Stimulated activated naive CD8-positive, alpha-beta T cell treated with anti-CD3 and anti-CD28 coated beads, Interleukin-15, amount 100 ng/mL, for 72 hours (primary cell): ENCODE data around the gene RGS11.
"Not testable (repeated sequence)": the region's sequence is repeated elsewhere in the genome, so short reads cannot be mapped to it uniquely, and the experiment has no call there.

ENCODE experiments used
- ATAC-seq: fragments of 150-1000 bp; cut with Tn5 transposase; 2 replicates; pipeline ENCODE4 v1.10.0; 2021; ENCODE audit warnings: mild to moderate bottlenecking, moderate library complexity
- DNase-seq, 2 donors: peaks; one replicate each; pipeline ENCODE4 v3.0.0; 2021 to 2022
- H3K27ac Mint-ChIP-seq, 2 donors: one replicate each; pipeline ENCODE4 v1.8.0; 2022; ENCODE audit warnings: mild to moderate bottlenecking in 2 of 2, mixed read lengths in 2 of 2, moderate library complexity in 2 of 2
- H3K27me3 Mint-ChIP-seq: one replicate; pipeline ENCODE4 v1.8.0; 2022; ENCODE audit warnings: mixed read lengths
- H3K4me1 Mint-ChIP-seq: one replicate; pipeline ENCODE4 v1.8.0; 2022; ENCODE audit warnings: mild to moderate bottlenecking, mixed read lengths
- H3K4me3 Mint-ChIP-seq, 2 donors: one replicate each; pipeline ENCODE4 v1.8.0; 2022; ENCODE audit warnings: mild to moderate bottlenecking in 2 of 2, mixed read lengths in 2 of 2, moderate library complexity in 1 of 2
- H3K9me3 Mint-ChIP-seq, 2 donors: one replicate each; pipeline ENCODE4 v1.8.0; 2022; ENCODE audit warnings: mixed read lengths in 2 of 2

RGS11 gene

DNA sequence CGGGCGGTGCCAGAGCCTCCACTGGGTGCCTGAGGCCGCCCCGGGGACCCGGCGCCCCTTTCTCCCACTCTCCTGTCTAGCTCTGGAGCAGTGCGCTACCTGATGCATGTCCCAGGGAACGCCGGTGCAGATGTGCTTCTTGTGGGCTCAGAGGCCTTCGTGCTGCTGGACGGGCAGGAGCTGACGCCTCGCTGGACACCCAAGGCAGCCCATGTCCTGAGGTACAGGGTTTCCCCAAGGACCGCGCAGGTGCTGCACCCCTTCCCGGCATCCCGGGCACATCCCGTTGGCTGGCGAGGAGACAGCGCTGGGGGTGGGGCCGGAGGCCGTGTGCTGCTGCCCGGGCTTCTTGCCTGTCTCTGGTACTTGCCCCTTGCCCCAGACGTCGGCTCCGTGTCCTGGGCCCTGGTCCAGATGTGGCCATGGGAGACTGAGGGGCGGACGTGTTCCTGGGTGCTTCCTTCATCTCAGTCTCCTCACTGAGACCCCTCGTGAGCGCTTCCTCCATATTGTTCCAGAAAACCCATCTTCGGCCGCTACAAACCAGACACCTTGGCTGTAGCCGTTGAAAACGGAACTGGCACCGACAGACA, 12.5 kb downstream of the RGS11 start:
- Mint-ChIP-seq H3K27me3 (no peaks in the 10 kb centered on the region), H3K9me3 (peaks cover 0 to 5% of the 10 kb centered on the region in 2 donors), H3K27ac (no peak overlapping the region), H3K4me1 (no peaks in the 10 kb centered on the region), H3K4me3 (no peak overlapping the region)
- DNase-seq (no peak), ATAC-seq (no peak)

DNA sequence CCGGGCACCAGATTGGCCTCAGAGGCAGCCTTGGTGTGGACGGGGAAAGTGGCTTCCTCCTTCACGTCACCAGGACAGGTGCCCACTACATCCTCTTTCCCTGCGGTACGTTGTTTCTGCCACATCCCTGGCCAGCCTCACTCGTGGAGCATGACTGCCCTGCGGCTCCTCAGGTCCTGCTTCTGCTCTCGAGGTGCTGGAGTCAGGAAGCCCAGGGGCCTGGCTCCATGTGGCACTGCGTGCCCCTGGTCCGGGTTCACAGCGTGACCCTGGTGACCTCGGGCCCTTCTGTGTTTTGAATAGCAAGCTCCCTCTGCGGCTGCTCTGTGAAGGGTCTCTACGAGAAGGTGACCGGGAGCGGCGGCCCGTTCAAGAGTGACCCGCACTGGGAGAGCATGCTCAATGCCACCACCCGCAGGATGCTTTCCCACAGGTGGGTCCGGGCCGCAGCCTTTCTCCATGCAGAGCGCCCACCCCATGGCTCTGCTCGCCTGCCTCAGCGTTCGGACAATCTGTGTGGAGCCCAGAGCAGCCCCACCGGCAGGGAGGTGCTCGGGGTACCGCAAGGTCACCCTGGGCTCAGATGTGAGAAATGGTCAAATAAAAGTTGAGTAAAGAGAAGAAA, 13.5 kb downstream of the RGS11 start:
- H3K4me1 Mint-ChIP-seq, result no peaks in the 10 kb centered on the region
- H3K4me3 Mint-ChIP-seq, result no peak overlapping the region
- no peak overlapping the region for H3K27ac Mint-ChIP-seq
- no peaks in the 10 kb centered on the region for H3K27me3 Mint-ChIP-seq
- DNase-seq (no peak), ATAC-seq (no peak)
- no peaks in the 10 kb centered on the region for H3K9me3 Mint-ChIP-seq

- no peak overlapping the region for H3K27ac Mint-ChIP-seq
- ATAC-seq, result no peak
- no peak overlapping the region for H3K4me3 Mint-ChIP-seq
- no peaks in the 10 kb centered on the region for H3K27me3 Mint-ChIP-seq
- no peak for DNase-seq
- H3K4me1 Mint-ChIP-seq, result no peaks in the 10 kb centered on the region
- no peaks in the 10 kb centered on the region for H3K9me3 Mint-ChIP-seq
These were observed 14.6 kb downstream of the RGS11 start for GRCh38 chr16:261031-261691.

DNA sequence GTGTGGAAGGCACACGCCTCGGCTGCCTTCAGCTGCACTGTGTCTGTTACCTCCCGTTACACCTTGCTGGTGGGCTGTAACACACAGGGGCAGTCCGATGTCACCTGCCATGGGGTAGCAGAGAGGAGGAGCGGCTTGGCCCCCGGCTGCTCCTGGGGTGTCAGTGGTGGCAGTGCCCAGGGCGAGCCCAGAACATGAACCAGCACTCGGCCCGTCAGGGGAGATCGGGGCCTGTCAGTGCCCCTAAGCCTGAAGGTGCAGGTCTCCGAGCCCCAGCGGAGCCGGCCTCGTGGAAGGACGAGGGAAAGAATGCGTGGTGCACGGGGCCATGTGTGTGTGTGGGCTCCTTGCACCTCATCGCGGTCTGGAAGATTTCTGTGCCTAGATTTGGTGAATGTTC, 15.4 kb downstream of the RGS11 start:
- H3K9me3 Mint-ChIP-seq, result no peaks in the 10 kb centered on the region
- DNase-seq (no peak), ATAC-seq (no peak)
- no peaks in the 10 kb centered on the region for H3K27me3 Mint-ChIP-seq
- no peak overlapping the region for H3K4me3 Mint-ChIP-seq
- peaks cover 5% of the 10 kb centered on the region for H3K4me1 Mint-ChIP-seq
- H3K27ac Mint-ChIP-seq, result no peak overlapping the region

- Mint-ChIP-seq H3K4me3 (no peak overlapping the region), H3K4me1 (peaks cover 5% of the 10 kb centered on the region), H3K27ac (no peak overlapping the region), H3K27me3 (no peaks in the 10 kb centered on the region), H3K9me3 (no peaks in the 10 kb centered on the region)
- ATAC-seq, result no peak
- no peak for DNase-seq
These were observed 15.9 kb downstream of the RGS11 start for GRCh38 chr16:259814-260253.

DNA sequence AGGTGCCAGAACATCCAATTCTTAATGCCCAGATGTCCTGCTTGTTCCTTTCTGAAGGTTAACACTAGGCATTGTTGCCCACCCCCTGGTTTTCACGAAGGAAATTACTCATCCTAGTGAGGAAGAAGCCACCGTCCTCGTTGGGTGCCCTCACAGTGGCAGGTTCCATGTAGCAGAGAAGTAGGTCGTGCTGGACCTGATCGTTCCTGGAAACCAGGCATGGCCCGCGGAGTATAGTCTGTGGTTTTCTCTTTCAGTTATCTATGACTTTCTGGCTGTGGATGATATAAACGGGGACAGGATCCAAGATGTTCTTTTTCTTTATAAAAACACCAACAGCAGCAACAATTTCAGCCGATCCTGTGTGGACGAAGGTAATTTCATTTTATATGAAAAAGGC, 16.5 kb downstream of the RGS11 start:
- DNase-seq, result no peak
- Mint-ChIP-seq H3K27ac (peak overlapping the region; percentile 59 to 72), H3K9me3 (no peaks in the 10 kb centered on the region), H3K4me1 (peaks cover 10% of the 10 kb centered on the region), H3K27me3 (no peaks in the 10 kb centered on the region), H3K4me3 (no peak overlapping the region)
- ATAC-seq, result no peak

GRCh38 chr16:258091-258490, 17.7 kb downstream of the RGS11 start:
- DNase-seq, ATAC-seq, H3K27ac Mint-ChIP-seq, H3K4me3 Mint-ChIP-seq, H3K27me3 Mint-ChIP-seq, H3K9me3 Mint-ChIP-seq: not testable (repeated sequence)
- H3K4me1 Mint-ChIP-seq, result peaks cover 21% of the 10 kb centered on the region

DNA sequence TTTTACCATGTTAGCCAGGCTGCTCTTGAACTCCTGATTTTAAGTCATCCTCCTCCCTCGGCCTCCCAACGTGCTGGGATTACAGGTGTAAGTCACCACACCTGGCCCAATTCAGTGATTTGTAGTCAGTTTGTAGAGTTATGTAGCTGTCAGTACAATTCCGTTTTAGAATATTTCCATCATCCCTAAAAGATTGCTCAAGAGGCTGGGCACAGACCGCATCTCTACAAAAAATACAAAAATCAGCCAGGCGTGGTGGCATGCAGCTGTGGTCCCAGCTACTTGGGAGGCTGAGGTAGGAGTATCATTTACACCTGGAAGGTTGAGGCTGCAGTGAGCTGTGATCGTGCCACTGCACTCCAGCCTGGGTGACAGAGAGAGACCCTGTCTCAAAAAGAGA, 20.6 kb downstream of the RGS11 start:
- DNase-seq, result no peak
- ATAC-seq, result no peak
- no peaks in the 10 kb centered on the region for H3K27me3 Mint-ChIP-seq
- no peak overlapping the region for H3K4me3 Mint-ChIP-seq
- peaks cover 40% of the 10 kb centered on the region for H3K4me1 Mint-ChIP-seq
- no peak overlapping the region for H3K27ac Mint-ChIP-seq
- no peaks in the 10 kb centered on the region for H3K9me3 Mint-ChIP-seq

DNA sequence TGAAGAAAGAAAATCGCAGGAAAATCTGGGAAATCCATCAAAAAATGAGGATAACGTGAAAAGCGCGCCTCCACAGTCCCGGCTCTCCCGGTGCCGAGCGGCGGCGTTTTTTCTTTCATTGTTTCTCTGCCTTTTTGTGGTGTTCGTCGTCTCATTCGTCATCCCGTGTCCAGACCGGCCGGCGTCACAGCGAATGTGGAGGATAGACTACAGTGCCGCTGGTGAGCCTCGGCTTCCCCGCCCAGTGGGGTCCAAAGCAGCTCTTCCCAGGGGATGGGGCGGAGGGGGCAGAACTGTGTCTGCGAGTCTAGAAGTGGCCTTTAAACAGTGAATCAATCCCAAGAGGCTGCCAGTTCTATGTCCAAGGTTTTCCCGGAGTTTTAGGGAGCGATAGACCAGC, 21.3 kb downstream of the RGS11 start:
- ATAC-seq, result no peak
- no peaks in the 10 kb centered on the region for H3K27me3 Mint-ChIP-seq
- H3K4me1 Mint-ChIP-seq, result peaks cover 40% of the 10 kb centered on the region
- no peak for DNase-seq
- H3K4me3 Mint-ChIP-seq, result no peak overlapping the region
- no peak overlapping the region for H3K27ac Mint-ChIP-seq
- no peaks in the 10 kb centered on the region for H3K9me3 Mint-ChIP-seq

GRCh38 chr16:253833-254232, 21.9 kb downstream of the RGS11 start:
- Mint-ChIP-seq H3K4me3 (peak overlapping the region; percentile 42 to 63), H3K9me3 (no peaks in the 10 kb centered on the region), H3K27me3 (no peaks in the 10 kb centered on the region), H3K4me1 (peaks cover 40% of the 10 kb centered on the region), H3K27ac (no peak overlapping the region)
- no peak for ATAC-seq
- no peak for DNase-seq

GRCh38 chr16:252366-253337, 23.1 kb downstream of the RGS11 start:
- DNase-seq (peak; percentile 22 to 54), ATAC-seq (peak; percentile 92)

DNA sequence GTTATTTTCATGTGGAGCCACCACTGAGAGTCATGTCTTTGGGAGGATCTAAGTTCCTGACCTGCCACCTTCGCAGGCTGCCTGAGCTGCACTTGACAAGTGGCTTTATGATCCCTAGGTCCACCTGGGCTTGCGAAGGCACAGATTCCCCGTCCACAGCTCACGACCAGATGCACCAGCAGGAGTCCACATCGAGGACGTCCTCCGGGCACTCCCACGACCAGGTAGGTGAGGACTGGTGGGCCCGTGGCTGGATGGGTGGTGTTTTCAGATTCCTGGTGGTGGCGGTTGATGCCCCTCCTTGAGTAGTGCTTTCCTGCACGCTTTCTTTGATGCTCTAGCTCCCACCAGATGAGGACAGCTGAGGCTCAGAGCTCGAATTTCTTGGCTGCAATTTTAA, 26.3 kb downstream of the RGS11 start:
- no peaks in the 10 kb centered on the region for H3K9me3 Mint-ChIP-seq
- H3K4me3 Mint-ChIP-seq, result no peak overlapping the region
- peaks cover 33% of the 10 kb centered on the region for H3K4me1 Mint-ChIP-seq
- DNase-seq (no peak), ATAC-seq (no peak)
- H3K27ac Mint-ChIP-seq, result no peak overlapping the region
- H3K27me3 Mint-ChIP-seq, result no peaks in the 10 kb centered on the region

More at GRCh38 chr16:252366-253337, 23.1 kb downstream of the RGS11 start:
- no peaks in the 10 kb centered on the region for H3K27me3 Mint-ChIP-seq
- peak overlapping the region; percentile 79 to 84 for H3K4me3 Mint-ChIP-seq
- H3K9me3 Mint-ChIP-seq, result no peaks in the 10 kb centered on the region
- peak overlapping the region; percentile 59 to 68 for H3K27ac Mint-ChIP-seq
- H3K4me1 Mint-ChIP-seq, result peaks cover 40% of the 10 kb centered on the region

- peaks cover 21% of the 10 kb centered on the region for H3K4me1 Mint-ChIP-seq
- ATAC-seq, result no peak
- DNase-seq, result no peak
- H3K27ac Mint-ChIP-seq, result no peak overlapping the region
- H3K4me3 Mint-ChIP-seq, result no peak overlapping the region
- H3K9me3 Mint-ChIP-seq, result no peaks in the 10 kb centered on the region
- no peaks in the 10 kb centered on the region for H3K27me3 Mint-ChIP-seq
These were observed 28.7 kb downstream of the RGS11 start for GRCh38 chr16:247027-247426.

- ATAC-seq, result no peak
- no peak for DNase-seq
- H3K4me1 Mint-ChIP-seq, result peaks cover 28% of the 10 kb centered on the region
- no peak overlapping the region for H3K27ac Mint-ChIP-seq
- H3K27me3 Mint-ChIP-seq, result no peaks in the 10 kb centered on the region
- H3K4me3 Mint-ChIP-seq, result no peak overlapping the region
- no peaks in the 10 kb centered on the region for H3K9me3 Mint-ChIP-seq
These were observed 30.6 kb downstream of the RGS11 start for GRCh38 chr16:245105-245504.

DNA sequence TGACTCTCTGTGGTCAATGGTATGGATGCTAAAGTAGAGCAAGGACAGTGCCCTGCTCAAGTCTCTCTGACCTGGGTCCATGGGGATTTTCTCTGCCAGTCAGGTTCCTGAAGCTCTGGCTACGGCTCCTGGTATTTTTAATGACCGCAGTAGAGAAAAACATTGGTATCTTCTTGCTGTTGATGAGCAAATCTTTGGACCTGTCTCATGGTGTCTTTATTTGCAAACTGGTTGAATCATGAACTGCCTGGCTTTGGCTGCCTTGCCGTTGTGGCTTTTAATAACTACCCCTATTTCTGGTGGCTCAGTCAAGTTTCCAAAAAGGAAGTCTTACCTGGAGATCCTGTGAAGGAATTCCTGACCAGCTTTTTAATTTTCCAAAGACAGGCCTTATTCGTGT, 32.4 kb downstream of the RGS11 start:
- H3K27ac Mint-ChIP-seq, result no peak overlapping the region
- H3K27me3 Mint-ChIP-seq, result no peaks in the 10 kb centered on the region
- no peak for DNase-seq
- no peak overlapping the region for H3K4me3 Mint-ChIP-seq
- ATAC-seq, result no peak
- no peaks in the 10 kb centered on the region for H3K9me3 Mint-ChIP-seq
- peaks cover 35% of the 10 kb centered on the region for H3K4me1 Mint-ChIP-seq
